Keratinocyte (primary cell): Measurements from ENCODE around the gene CNOT6. TPM values are rescaled to one million over a fixed set of nuclear protein-coding genes. Genes with fewer than 3 reads are reported as not detected.

Experiments
- DNase-seq: peaks from one replicate; pipeline ENCODE4 v3.0.0-alpha.2; 2011; ENCODE audit warnings: low read depth, missing footprints, low spot score
- FAIRE-seq: peaks from 2 replicates; lab custom pipeline; 2011; peaks lifted over from hg19 to GRCh38; lab: Jason Lieb, UNC
- H2AFZ ChIP-seq: 2 replicates; pipeline ENCODE4 v1.6.0; 2012; ENCODE audit warnings: low read length, control low read depth, inconsistent platforms; ENCODE audit not compliant: control insufficient read depth
- H3K27ac ChIP-seq: 2 replicates; pipeline ENCODE4 v1.5.1; 2011; ENCODE audit warnings: low read length; ENCODE audit not compliant: control insufficient read depth, insufficient read depth
- H3K27me3 ChIP-seq: 3 replicates; pipeline ENCODE4 v1.6.0; 2011; ENCODE audit warnings: low read length; ENCODE audit not compliant: control insufficient read depth, insufficient read depth; ENCODE audit errors: extremely low read depth
- H3K36me3 ChIP-seq, 2 experiments: 2 replicates in 1 of 2; 3 replicates in 1 of 2; pipeline ENCODE4 v1.5.1; 2011; ENCODE audit warnings: low read length in 2 of 2, mild to moderate bottlenecking in 1 of 2; ENCODE audit not compliant: control insufficient read depth in 2 of 2, insufficient read depth in 2 of 2; ENCODE audit errors: extremely low read depth in 1 of 2
- H3K4me1 ChIP-seq: 3 replicates; pipeline ENCODE4 v1.5.1; 2011; ENCODE audit warnings: low read length; ENCODE audit not compliant: control insufficient read depth, insufficient read depth; ENCODE audit errors: extremely low read depth
- H3K4me2 ChIP-seq: 3 replicates; pipeline ENCODE4 v1.6.0; 2011; ENCODE audit warnings: low read depth, low read length; ENCODE audit not compliant: control insufficient read depth, insufficient read depth; ENCODE audit errors: extremely low read depth
- H3K4me3 ChIP-seq, 3 experiments: fragments of 200-600 bp in 1 of 3; sonication (generic) in 1 of 3; 2 replicates in 2 of 3; 3 replicates in 1 of 3; pipeline ENCODE4 v1.5.1; 2011 to 2016; ENCODE audit warnings: low read length in 3 of 3, mild to moderate bottlenecking in 3 of 3, control low read depth in 2 of 3, inconsistent platforms in 1 of 3, low read depth in 1 of 3, mixed read lengths in 1 of 3, mixed run types in 1 of 3, moderate library complexity in 1 of 3; ENCODE audit not compliant: control insufficient read depth in 2 of 3, insufficient read depth in 2 of 3; ENCODE audit errors: extremely low read depth in 1 of 3
- H3K79me2 ChIP-seq: 2 replicates; pipeline ENCODE4 v1.6.0; 2012; ENCODE audit warnings: low read length; ENCODE audit not compliant: control insufficient read depth, insufficient read depth
- H3K9ac ChIP-seq: 3 replicates; pipeline ENCODE4 v1.6.0; 2011; ENCODE audit warnings: low read length; ENCODE audit not compliant: control insufficient read depth, insufficient read depth; ENCODE audit errors: extremely low read depth
- H3K9me1 ChIP-seq: 3 replicates; pipeline ENCODE4 v1.6.0; 2011; ENCODE audit warnings: low read length; ENCODE audit not compliant: control insufficient read depth, insufficient read depth; ENCODE audit errors: extremely low read depth
- H3K9me3 ChIP-seq: 2 replicates; pipeline ENCODE4 v1.5.1; 2012; ENCODE audit warnings: low read depth, low read length; ENCODE audit not compliant: control insufficient read depth
- H4K20me1 ChIP-seq: 3 replicates; pipeline ENCODE4 v1.6.0; 2011; ENCODE audit warnings: low read length; ENCODE audit not compliant: control insufficient read depth, insufficient read depth; ENCODE audit errors: extremely low read depth
- CTCF ChIP-seq, 3 experiments: IDR thresholded peaks in 1 of 3; conservative IDR thresholded peaks in 1 of 3; optimal IDR thresholded peaks in 1 of 3; 2 replicates in 2 of 3; 3 replicates in 1 of 3; pipeline versions ENCODE3 to v1.5.1; 2011; ENCODE audit warnings: low read length in 3 of 3, mild to moderate bottlenecking in 3 of 3, moderate library complexity in 2 of 3, control low read depth in 1 of 3, inconsistent platforms in 1 of 3; ENCODE audit not compliant: insufficient read depth in 2 of 3; ENCODE audit errors: extremely low read depth in 1 of 3
- EZH2 ChIP-seq: IDR thresholded peaks from one replicate; pipeline ENCODE4 v1.6.1; 2012; ENCODE audit warnings: inconsistent platforms, mild to moderate bottlenecking, low read length, moderate library complexity
- dilution Hi-C: fragments of 300-500 bp; cut with MboI; formaldehyde crosslinking; loops from one replicate; pipeline ENCODE4 v1.7.0; 2020; ENCODE audit warnings: low sequenced_read_pairs; ENCODE audit not compliant: extremely low pct_ligation_motif_present
- polyA plus RNA-seq, 5 experiments: library from polyadenylated mRNA; depleted of rRNA in 3 of 5; stranded (reverse) in 3 of 5; stranded (forward) in 1 of 5; unstranded in 1 of 5; fragments of >200 nt; gene quantifications; 1 replicate in 1 of 5; 2 replicates in 3 of 5; 3 replicates in 1 of 5; pipeline versions ENCODE4 v1.2.1 to v1.2.3, GENCODE V29; 2011 to 2012; ENCODE audit warnings: missing spikeins in 2 of 5, low read depth in 1 of 5, low replicate concordance in 1 of 5

CNOT6 gene
- polyA plus RNA-seq, 1 donor (not counting 4 experiments of a cell fraction or from before 2014, with no cell fraction given), result 29.7 TPM

- TF ChIP-seq CTCF (optimal IDR thresholded peaks at IDR 0.05 in 1 of 3, IDR thresholded peaks at IDR 0.05 in 1 of 3, conservative IDR thresholded peaks at IDR 0.05 in 1 of 3; ENCODE audit: extremely low read depth in 1 of 3, insufficient read depth in 2 of 3, low read length in 3 of 3) (no peak), EZH2 (no peak)
- no peak overlapping the region for H2AFZ ChIP-seq
- H3K27ac ChIP-seq, result no peak overlapping the region
- H3K9ac ChIP-seq, result no peak overlapping the region
- dilution Hi-C loops, result no loop called here
- H3K9me1 ChIP-seq, result no peaks in the 10 kb centered on the region
- H3K4me3 ChIP-seq, result no peak overlapping the region
- H3K27me3 ChIP-seq, result peaks cover 5% of the 10 kb centered on the region
- FAIRE-seq (no peak), DNase-seq (no peak)
- H3K9me3 ChIP-seq, result no peaks in the 10 kb centered on the region
- H3K79me2 ChIP-seq, result no peaks in the 10 kb centered on the region
- no peaks in the 10 kb centered on the region for H4K20me1 ChIP-seq
- no peak overlapping the region for H3K4me2 ChIP-seq
- peaks cover 5% of the 10 kb centered on the region for H3K4me1 ChIP-seq
- H3K36me3 ChIP-seq, result no peaks in the 10 kb centered on the region
Observed at GRCh38 chr5:180468732-180469585, 25.2 kb upstream of the CNOT6 start.

GRCh38 chr5:180469586-180469865 is 24.7 kb upstream of the CNOT6 start:
- H3K4me1 ChIP-seq, result peaks cover 5% of the 10 kb centered on the region
- H3K4me3 ChIP-seq, result no peak overlapping the region
- H3K9me3 ChIP-seq, result no peaks in the 10 kb centered on the region
- no peak overlapping the region for H3K4me2 ChIP-seq
- H3K9me1 ChIP-seq, result no peaks in the 10 kb centered on the region
- no peaks in the 10 kb centered on the region for H4K20me1 ChIP-seq
- no peaks in the 10 kb centered on the region for H3K36me3 ChIP-seq
- TF ChIP-seq CTCF (optimal IDR thresholded peaks at IDR 0.05 in 1 of 3, IDR thresholded peaks at IDR 0.05 in 1 of 3, conservative IDR thresholded peaks at IDR 0.05 in 1 of 3; ENCODE audit: extremely low read depth in 1 of 3, insufficient read depth in 2 of 3, low read length in 3 of 3), result no peak
- no peak for TF ChIP-seq EZH2
- FAIRE-seq (no peak), DNase-seq (no peak)
- dilution Hi-C loops, result no loop called here
- no peak overlapping the region for H3K27ac ChIP-seq
- H2AFZ ChIP-seq, result no peak overlapping the region
- no peaks in the 10 kb centered on the region for H3K79me2 ChIP-seq
- no peak overlapping the region for H3K9ac ChIP-seq
- H3K27me3 ChIP-seq, result peaks cover 5% of the 10 kb centered on the region
